B cell (primary cell): Measurements from ENCODE around the gene LTB. TPM values are rescaled to one million over a fixed set of nuclear protein-coding genes. Genes with fewer than 3 reads are reported as not detected.
A peak's percentile ranks its signal among the peaks of the same experiment; 100 is the strongest.

Experiments used
- ATAC-seq: fragments of 200-7000 bp; cut with Tn5 transposase; one replicate; pipeline ENCODE4 v1.10.0; 2021; ENCODE audit warnings: low read depth, mild to moderate bottlenecking, moderate number of reproducible peaks, moderate library complexity
- CTCF ChIA-PET: fragments of 350-600 bp; sonication (Branson Sonifier 250); formaldehyde crosslinking; loops from one replicate; lab custom pipeline; 2021; ENCODE audit warnings: antibody characterized with exemption, inconsistent platforms; lab: Charles Lee
- POLR2A ChIA-PET: fragments of 350-600 bp; sonication (Branson Sonifier 250); formaldehyde crosslinking; loops from one replicate; lab custom pipeline; 2021; ENCODE audit warnings: antibody characterized with exemption; lab: Charles Lee
- DNase-seq: peaks from one replicate; pipeline ENCODE4 v3.0.0; 2013
- H2AFZ ChIP-seq: 2 replicates; pipeline ENCODE4 v1.6.1; 2012; ENCODE audit warnings: mild to moderate bottlenecking, low read depth, low read length; ENCODE audit not compliant: insufficient read depth, poor library complexity, severe bottlenecking
- H3K27ac ChIP-seq, 2 donors: 1 replicate in 1 of 2; 2 replicates in 1 of 2; pipeline ENCODE4 v1.5.1; 2012 to 2013; ENCODE audit warnings: low read length in 2 of 2, mild to moderate bottlenecking in 2 of 2, moderate library complexity in 1 of 2
- H3K27me3 ChIP-seq, 4 experiments: fragments of 200-600 bp in 1 of 4; sonication (generic) in 1 of 4; replicated peaks in 1 of 4; 1 replicate in 2 of 4; 2 replicates in 2 of 4; pipeline versions ENCODE4 v1.6.1 to v1.7.0; 2013 to 2016; ENCODE audit warnings: low read length in 3 of 4, mild to moderate bottlenecking in 2 of 4, mixed read lengths in 1 of 4, moderate library complexity in 1 of 4; ENCODE audit not compliant: insufficient read depth in 4 of 4, control insufficient read depth in 3 of 4; ENCODE audit errors: control extremely low read depth in 1 of 4
- H3K36me3 ChIP-seq, 2 experiments: replicated peaks in 1 of 2; 1 replicate in 1 of 2; 2 replicates in 1 of 2; pipeline versions ENCODE4 v1.6.1 to v1.7.1; 2013; ENCODE audit warnings: low read length in 1 of 2; ENCODE audit not compliant: insufficient read depth in 2 of 2, control insufficient read depth in 1 of 2; ENCODE audit errors: control extremely low read depth in 1 of 2, extremely low read depth in 1 of 2
- H3K4me1 ChIP-seq, 2 donors: fragments of 200-600 bp in 1 of 2; sonication (generic) in 1 of 2; 1 replicate in 1 of 2; 2 replicates in 1 of 2; pipeline versions ENCODE4 v1.5.1 to v1.6.1; 2013 to 2017; ENCODE audit warnings: low read length in 2 of 2; ENCODE audit not compliant: control insufficient read depth in 2 of 2, insufficient read depth in 2 of 2
- H3K4me2 ChIP-seq: replicated peaks from 2 replicates; pipeline ENCODE3; 2012; ENCODE audit warnings: mild to moderate bottlenecking, low read depth, low read length; ENCODE audit not compliant: poor library complexity, severe bottlenecking
- H3K4me3 ChIP-seq, 5 experiments: fragments of 200-600 bp in 1 of 5; sonication (generic) in 1 of 5; 1 replicate in 3 of 5; 2 replicates in 2 of 5; pipeline versions ENCODE4 v1.5.1 to v1.7.0; 2011 to 2016; ENCODE audit warnings: low read length in 4 of 5, mild to moderate bottlenecking in 4 of 5, low read depth in 2 of 5, control low read depth in 1 of 5, moderate library complexity in 1 of 5; ENCODE audit not compliant: insufficient read depth in 1 of 5; ENCODE audit errors: control extremely low read depth in 1 of 5, extremely low read depth in 1 of 5
- H3K79me2 ChIP-seq: fragments of 200-600 bp; sonication (generic); one replicate; pipeline ENCODE4 v1.6.0; 2016; ENCODE audit warnings: low read length; ENCODE audit not compliant: control insufficient read depth, insufficient read depth
- H3K9ac ChIP-seq: fragments of 200-600 bp; sonication (generic); 2 replicates; pipeline ENCODE4 v1.6.1; 2017; ENCODE audit warnings: mild to moderate bottlenecking, low read length, moderate library complexity
- H3K9me3 ChIP-seq, 3 donors: one replicate each; pipeline versions ENCODE4 v1.6.1 to v1.7.1; 2013; ENCODE audit warnings: low read length in 2 of 3; ENCODE audit not compliant: control insufficient read depth in 2 of 3, insufficient read depth in 1 of 3; ENCODE audit errors: control extremely low read depth in 1 of 3
- H4K20me1 ChIP-seq: 2 replicates; pipeline ENCODE4 v1.6.0; 2012; ENCODE audit warnings: mild to moderate bottlenecking, low read length; ENCODE audit not compliant: insufficient read depth, control insufficient read depth, poor library complexity, severe bottlenecking
- H3K27ac Mint-ChIP-seq: one replicate; pipeline ENCODE4 v1.8.0; 2021; ENCODE audit warnings: mixed read lengths
- H3K27me3 Mint-ChIP-seq: one replicate; pipeline ENCODE4 v1.8.0; 2021; ENCODE audit warnings: mixed read lengths
- H3K4me1 Mint-ChIP-seq: one replicate; pipeline ENCODE4 v1.8.0; 2021; ENCODE audit warnings: mixed read lengths
- H3K4me3 Mint-ChIP-seq: one replicate; pipeline ENCODE4 v1.8.0; 2021; ENCODE audit warnings: mixed read lengths
- H3K9me3 Mint-ChIP-seq: one replicate; pipeline ENCODE4 v1.8.0; 2022; ENCODE audit warnings: mixed read lengths; ENCODE audit not compliant: insufficient read depth
- CTCF ChIP-seq: fragments of 200-600 bp; IDR thresholded peaks from one replicate; pipeline ENCODE4 v1.8.0; 2022; ENCODE audit warnings: antibody characterized with exemption, mild to moderate bottlenecking
- EZH2 ChIP-seq: IDR thresholded peaks from 2 replicates; pipeline ENCODE4 v1.6.1; 2012; ENCODE audit warnings: borderline replicate concordance, low read depth, mild to moderate bottlenecking, moderate library complexity, low read length; ENCODE audit not compliant: insufficient read depth, poor library complexity, severe bottlenecking
- WGBS: methylation state at CpG from one replicate; pipeline ENCODE4 v1.1.5; 2013; ENCODE audit warnings: missing lambda C conversion rate; ENCODE audit not compliant: insufficient coverage; 5-methylcytosine and 5-hydroxymethylcytosine counted together
- intact Hi-C: fragments of 100-400 bp; cut with micrococcal nuclease; formaldehyde crosslinking; loops from one replicate; pipeline ENCODE4 v1.10.0; 2022
- polyA plus RNA-seq: library from polyadenylated mRNA; depleted of rRNA; stranded (reverse); fragments of >200 nt; gene quantifications from 2 replicates; pipeline ENCODE4 v1.2.3, GENCODE V29; 2012
- small RNA-seq: library from RNA; depleted of rRNA; stranded (forward); fragments of <200 nt; gene quantifications from one replicate; pipeline ENCODE3, GENCODE V24; 2012; ENCODE audit warnings: low replicate concordance, low read depth; ENCODE audit not compliant: insufficient read length
- total RNA-seq, 2 donors: library from RNA; stranded (reverse); fragments of 120-200 nt in 1 of 2; gene quantifications; 1 replicate in 1 of 2; 2 replicates in 1 of 2; pipeline versions ENCODE4 v1.2.3 to v1.2.4, GENCODE V29; 2013 to 2022

Gene LTB
- total and polyA plus RNA-seq, 2 donors (not counting 1 experiment from before 2014, with no cell fraction given): 488 to 938 TPM

GRCh38 chr6:31530659-31531058, 51.6 kb downstream of the LTB start:
- Histone ChIP-seq H3K36me3 (peaks cover 1 to 58% of the 10 kb centered on the region in 2 experiments), H3K9ac (no peak overlapping the region), H3K79me2 (peaks cover 9% of the 10 kb centered on the region), H3K4me2 (no peak overlapping the region), H3K9me3 (no peaks in the 10 kb centered on the region), H3K27ac (no peak overlapping the region), H3K4me1 (no peaks in the 10 kb centered on the region), H2AFZ (no peak overlapping the region), H4K20me1 (peaks cover 57% of the 10 kb centered on the region), H3K4me3 (no peak overlapping the region), H3K27me3 (no peaks in the 10 kb centered on the region)
- no peak for ATAC-seq
- WGBS: 96% methylated on average over 5 of the region's 6 CpGs
- Mint-ChIP-seq H3K27ac (no peak overlapping the region), H3K9me3 (no peaks in the 10 kb centered on the region), H3K27me3 (no peaks in the 10 kb centered on the region), H3K4me1 (peaks cover 12% of the 10 kb centered on the region), H3K4me3 (no peak overlapping the region)
- no peak for DNase-seq
- intact Hi-C loops: no loop called here
- ChIA-PET POLR2A (no interaction called here), CTCF (interaction anchor here (1.3 kb wide), 1 partner anchor 259 kb away, joined by 3 read pairs; no protein-coding TSS in a partner anchor)
- TF ChIP-seq EZH2 (no peak), CTCF (no peak)

Small RNAs within 50 kb of the gene (small RNA-seq; reads per million reads assigned to genes)
- gene SNORA38: 29.4 reads per million, percentile 91 among the genes with 10 or more reads in this experiment
- gene SNORD117: 12,958 reads per million, percentile 99 among the genes with 10 or more reads in this experiment
- gene SNORD84: not detected
- gene UQCRHP1: not detected

Other genes starting within 250 kb of the LTB start
Only the 30 nearest of the 35 such genes appear.
- gene MICA, start 178.8 kb downstream of the LTB start, total RNA-seq: 13.9 and 17.1 TPM in 2 replicates
- 19.8 and 28.5 TPM in 2 replicates for gene MICA, start 178.8 kb downstream of the LTB start, polyA plus RNA-seq
- gene MICB, start 84.3 kb downstream of the LTB start, total RNA-seq: 21.9 and 24.2 TPM in 2 replicates
- gene MICB, start 84.3 kb downstream of the LTB start, polyA plus RNA-seq: 24.5 and 30.9 TPM in 2 replicates
- not detected in 2 replicates for gene MCCD1, start 53.5 kb downstream of the LTB start, total RNA-seq
- not detected in 2 replicates for gene MCCD1, start 53.5 kb downstream of the LTB start, polyA plus RNA-seq
- gene DDX39B, start 40.4 kb downstream of the LTB start, total RNA-seq: 576 and 577 TPM in 2 replicates
- 838 and 919 TPM in 2 replicates for gene DDX39B, start 40.4 kb downstream of the LTB start, polyA plus RNA-seq
- gene ATP6V1G2, start 35.8 kb downstream of the LTB start, total RNA-seq: 3.3 and 4.4 TPM in 2 replicates
- gene ATP6V1G2, start 35.8 kb downstream of the LTB start, polyA plus RNA-seq: 4.5 and 5.2 TPM in 2 replicates
- 17.8 and 18.4 TPM in 2 replicates for gene NFKBIL1, start 34.8 kb downstream of the LTB start, total RNA-seq
- gene NFKBIL1, start 34.8 kb downstream of the LTB start, polyA plus RNA-seq: 6.4 and 10.3 TPM in 2 replicates
- 5.6 and 8.8 TPM in 2 replicates for gene LTA, start 10.1 kb downstream of the LTB start, total RNA-seq
- 8.4 and 8.6 TPM in 2 replicates for gene LTA, start 10.1 kb downstream of the LTB start, polyA plus RNA-seq
- gene TNF, start 6.9 kb downstream of the LTB start, total RNA-seq: 22.2 and 22.6 TPM in 2 replicates
- 15.6 and 21.9 TPM in 2 replicates for gene TNF, start 6.9 kb downstream of the LTB start, polyA plus RNA-seq
- 7.4 and 9.5 TPM in 2 replicates for gene LST1, start 3.9 kb upstream of the LTB start, total RNA-seq
- gene LST1, start 3.9 kb upstream of the LTB start, polyA plus RNA-seq: 29.4 and 30.5 TPM in 2 replicates
- 24.7 and 28.5 TPM in 2 replicates for gene NCR3, start 10.6 kb upstream of the LTB start, total RNA-seq
- gene NCR3, start 10.6 kb upstream of the LTB start, polyA plus RNA-seq: 52.2 and 52.5 TPM in 2 replicates
- gene AIF1, start 32.8 kb upstream of the LTB start, total RNA-seq: 1.3 and 1.5 TPM in 2 replicates
- 4.7 and 7.5 TPM in 2 replicates for gene AIF1, start 32.8 kb upstream of the LTB start, polyA plus RNA-seq
- gene PRRC2A, start 38.3 kb upstream of the LTB start, total RNA-seq: 265 and 278 TPM in 2 replicates
- gene PRRC2A, start 38.3 kb upstream of the LTB start, polyA plus RNA-seq: 152 and 153 TPM in 2 replicates
- gene BAG6, start 70.2 kb upstream of the LTB start, total RNA-seq: 345 and 348 TPM in 2 replicates
- gene BAG6, start 70.2 kb upstream of the LTB start, polyA plus RNA-seq: 252 and 276 TPM in 2 replicates
- 2.6 and 3.6 TPM in 2 replicates for gene APOM, start 73.5 kb upstream of the LTB start, total RNA-seq
- gene APOM, start 73.5 kb upstream of the LTB start, polyA plus RNA-seq: 11.6 and 11.9 TPM in 2 replicates
- gene C6orf47, start 78.4 kb upstream of the LTB start, total RNA-seq: 34.0 and 35.1 TPM in 2 replicates
- 5.8 and 7.6 TPM in 2 replicates for gene C6orf47, start 78.4 kb upstream of the LTB start, polyA plus RNA-seq
- gene GPANK1, start 82.6 kb upstream of the LTB start, total RNA-seq: 24.2 and 24.3 TPM in 2 replicates
- 18.3 and 22.6 TPM in 2 replicates for gene GPANK1, start 82.6 kb upstream of the LTB start, polyA plus RNA-seq
- gene CSNK2B, start 83.7 kb upstream of the LTB start, total RNA-seq: 141 and 146 TPM in 2 replicates
- gene CSNK2B, start 83.7 kb upstream of the LTB start, polyA plus RNA-seq: 124 and 142 TPM in 2 replicates
- gene LY6G5B, start 87.6 kb upstream of the LTB start, total RNA-seq: 42.3 and 44.2 TPM in 2 replicates
- gene LY6G5B, start 87.6 kb upstream of the LTB start, polyA plus RNA-seq: 25.2 and 28.4 TPM in 2 replicates
- 0.76 and 2.1 TPM in 2 replicates for gene LY6G5C, start 98.6 kb upstream of the LTB start, total RNA-seq
- gene LY6G5C, start 98.6 kb upstream of the LTB start, polyA plus RNA-seq: 0.40 and 3.4 TPM in 2 replicates
- gene ABHD16A, start 120.9 kb upstream of the LTB start, total RNA-seq: 78.3 and 90.3 TPM in 2 replicates
- 97.5 and 97.6 TPM in 2 replicates for gene ABHD16A, start 120.9 kb upstream of the LTB start, polyA plus RNA-seq
- not detected in 2 replicates for gene LY6G6F, start 124.4 kb upstream of the LTB start, total RNA-seq
- 0.32 TPM in 1 of 2 replicates, not detected in the other for gene LY6G6F, start 124.4 kb upstream of the LTB start, polyA plus RNA-seq
- gene LY6G6D, start 132.9 kb upstream of the LTB start, total RNA-seq: not detected in 2 replicates
- gene LY6G6D, start 132.9 kb upstream of the LTB start, polyA plus RNA-seq: not detected in 2 replicates
- gene LY6G6C, start 139.3 kb upstream of the LTB start, total RNA-seq: not detected in 2 replicates
- 0.13 and 0.30 TPM in 2 replicates for gene LY6G6C, start 139.3 kb upstream of the LTB start, polyA plus RNA-seq
- gene MPIG6B, start 140.9 kb upstream of the LTB start, total RNA-seq: 0.24 and 0.54 TPM in 2 replicates
- gene MPIG6B, start 140.9 kb upstream of the LTB start, polyA plus RNA-seq: 1.6 and 4.8 TPM in 2 replicates
- 51.1 and 59.2 TPM in 2 replicates for gene DDAH2, start 146.9 kb upstream of the LTB start, total RNA-seq
- 64.7 and 87.2 TPM in 2 replicates for gene DDAH2, start 146.9 kb upstream of the LTB start, polyA plus RNA-seq
- 216 and 221 TPM in 2 replicates for gene CLIC1, start 154.1 kb upstream of the LTB start, total RNA-seq
- gene CLIC1, start 154.1 kb upstream of the LTB start, polyA plus RNA-seq: 178 and 290 TPM in 2 replicates
- 49.9 and 50.1 TPM in 2 replicates for gene MSH5, start 157.6 kb upstream of the LTB start, total RNA-seq
- 51.6 and 64.7 TPM in 2 replicates for gene MSH5, start 157.6 kb upstream of the LTB start, polyA plus RNA-seq
- 11.1 and 12.9 TPM in 2 replicates for gene SAPCD1, start 180.2 kb upstream of the LTB start, total RNA-seq
- gene SAPCD1, start 180.2 kb upstream of the LTB start, polyA plus RNA-seq: 12.9 and 21.5 TPM in 2 replicates
- 5.2 and 5.6 TPM in 2 replicates for gene VWA7, start 194.9 kb upstream of the LTB start, total RNA-seq
- 3.2 and 6.0 TPM in 2 replicates for gene VWA7, start 194.9 kb upstream of the LTB start, polyA plus RNA-seq
- 47.4 and 52.3 TPM in 2 replicates for gene VARS1, start 213.3 kb upstream of the LTB start, total RNA-seq
- 54.8 and 66.8 TPM in 2 replicates for gene VARS1, start 213.3 kb upstream of the LTB start, polyA plus RNA-seq